GM19463 (cell line): ENCODE measurements around the gene NECTIN1.

Source experiments
- ATAC-seq: cut with Tn5 transposase; IDR thresholded peaks from one replicate; pipeline ENCODE4 v1.9.1; 2021; ENCODE audit warnings: mild to moderate bottlenecking, moderate library complexity; ENCODE audit not compliant: unreplicated experiment

The NECTIN1 gene

GRCh38 chr11:119647254-119647653, 81.7 kb downstream of the NECTIN1 start:
- ATAC-seq, result no peak

DNA sequence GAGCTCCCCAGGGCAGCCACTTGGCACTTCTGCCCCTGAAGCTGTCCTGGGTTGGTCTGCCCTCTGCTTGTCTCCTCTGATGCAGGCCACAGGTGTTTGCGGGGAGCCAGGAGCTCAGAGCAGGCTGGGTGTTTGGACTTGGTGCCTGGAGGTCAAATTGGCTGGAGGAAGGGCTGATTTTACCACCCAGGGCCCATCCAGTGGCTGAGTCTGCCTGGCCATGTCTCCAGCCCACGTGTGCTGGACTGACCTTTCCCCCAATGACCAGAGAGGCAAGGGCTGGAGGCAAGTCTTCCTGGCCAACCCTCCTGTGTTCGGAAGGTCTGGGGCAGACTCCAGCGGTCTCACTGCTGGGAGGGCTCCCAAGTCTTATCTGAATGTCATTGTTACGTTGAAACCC, 84.0 kb downstream of the NECTIN1 start:
- no peak for ATAC-seq

- ATAC-seq, result no peak
Observed at GRCh38 chr11:119644502-119644901, 84.5 kb downstream of the NECTIN1 start.

DNA sequence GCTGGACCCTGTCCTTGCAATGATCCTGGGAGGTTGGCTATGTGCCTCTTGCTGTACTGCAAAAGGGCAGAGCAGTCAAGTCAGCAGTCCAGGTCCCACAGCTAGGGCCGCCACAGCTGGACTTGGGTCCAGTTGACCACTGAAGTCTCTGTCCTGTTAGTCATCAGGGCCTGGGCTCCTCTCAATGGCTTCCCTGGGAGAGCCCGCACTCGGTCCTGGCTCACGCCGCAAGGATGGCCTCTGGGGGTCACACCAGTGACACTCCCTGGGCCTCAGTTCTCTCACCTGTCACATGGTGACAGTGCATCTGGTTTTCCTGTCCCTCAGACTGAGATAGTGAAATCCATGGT, 85.1 kb downstream of the NECTIN1 start:
- ATAC-seq, result no peak

DNA sequence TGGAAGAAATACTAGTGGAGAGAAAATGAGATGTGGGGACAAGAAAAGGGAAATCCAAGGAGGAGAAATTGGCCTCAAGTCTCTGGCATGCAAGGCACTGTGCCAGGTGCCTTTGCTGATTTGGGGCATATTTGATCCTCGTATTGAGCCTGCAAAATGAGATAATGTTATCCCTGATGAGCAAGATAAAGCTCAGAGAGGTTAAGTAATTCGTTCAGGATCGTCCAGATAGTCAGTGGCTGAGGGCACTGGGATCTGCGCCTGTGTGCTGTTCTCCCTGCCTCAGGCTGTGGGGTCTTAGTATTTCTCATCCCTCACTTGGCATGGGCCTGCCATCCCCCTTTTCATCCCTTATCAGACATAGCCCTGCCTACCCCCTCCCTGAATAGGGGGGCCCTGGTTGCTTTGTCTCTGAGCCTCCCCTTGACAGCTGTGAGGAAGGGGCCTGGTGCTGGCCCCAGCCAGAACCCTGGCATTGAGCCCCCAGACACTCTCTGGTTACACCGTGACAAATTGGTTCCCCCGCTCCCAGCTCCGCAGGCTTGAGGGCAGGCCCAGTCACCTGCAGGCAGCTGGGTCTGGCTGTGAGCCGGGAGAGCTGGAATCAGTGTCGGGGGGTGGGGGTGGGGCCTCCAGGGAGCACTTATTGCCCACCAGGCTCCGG, 85.7 kb downstream of the NECTIN1 start:
- no peak for ATAC-seq

- ATAC-seq, result no peak
Observed at GRCh38 chr11:119641983-119642745, 86.8 kb downstream of the NECTIN1 start.

GRCh38 chr11:119640541-119640940, 88.5 kb downstream of the NECTIN1 start:
- no peak for ATAC-seq

DNA sequence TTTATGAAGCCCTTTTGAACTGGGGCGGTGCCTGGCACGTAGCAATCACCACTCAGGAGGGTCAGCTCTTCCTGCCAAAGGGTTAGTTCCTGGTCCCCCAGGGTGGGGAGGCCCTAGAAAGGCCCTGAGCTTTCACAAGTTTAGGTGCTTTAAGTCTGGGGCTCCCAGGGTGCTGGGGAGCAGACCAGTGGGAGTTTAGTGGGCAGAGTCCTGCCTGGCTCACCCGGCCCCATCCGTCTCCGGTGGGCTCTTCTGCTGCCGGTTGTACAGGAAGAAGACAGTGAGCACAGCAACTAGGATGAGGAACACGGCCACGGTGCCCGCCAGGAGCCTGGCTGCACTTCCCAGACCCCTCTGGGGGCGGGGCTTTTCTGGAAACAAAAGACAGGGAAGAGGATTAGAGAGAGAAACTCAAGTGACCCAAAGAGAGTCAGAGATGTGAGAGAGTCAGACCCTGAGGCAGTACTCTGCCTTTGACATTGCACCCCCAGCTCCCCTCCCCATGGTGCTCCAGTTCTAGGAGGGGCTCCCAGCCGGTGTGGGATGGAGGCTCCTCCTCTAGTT, 89.3 kb downstream of the NECTIN1 start:
- ATAC-seq, result no peak

- no peak for ATAC-seq
Observed at GRCh38 chr11:119638851-119639250, 90.1 kb downstream of the NECTIN1 start.

DNA sequence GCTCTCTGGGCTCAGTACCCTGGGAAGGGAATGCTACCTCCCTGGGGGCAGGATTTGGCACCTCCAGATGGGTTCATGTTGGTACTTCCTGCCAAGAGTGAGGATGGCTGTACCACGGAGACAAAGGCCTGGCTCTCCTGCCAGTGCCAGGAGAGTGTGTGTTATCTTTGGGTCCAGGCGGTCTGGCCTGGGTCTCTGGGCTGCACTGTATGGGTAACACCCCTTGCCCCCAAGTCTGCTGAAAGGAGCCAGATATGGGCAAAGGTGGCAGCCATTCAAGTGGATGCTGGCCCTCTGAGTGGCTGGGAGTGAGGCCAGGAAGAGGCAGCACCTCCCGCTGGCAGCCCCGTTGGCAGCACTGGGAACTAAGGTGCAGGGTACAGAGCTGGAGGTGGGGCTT, 91.5 kb downstream of the NECTIN1 start:
- no peak for ATAC-seq

GRCh38 chr11:119635776-119636175, 93.2 kb downstream of the NECTIN1 start:
- no peak for ATAC-seq

DNA sequence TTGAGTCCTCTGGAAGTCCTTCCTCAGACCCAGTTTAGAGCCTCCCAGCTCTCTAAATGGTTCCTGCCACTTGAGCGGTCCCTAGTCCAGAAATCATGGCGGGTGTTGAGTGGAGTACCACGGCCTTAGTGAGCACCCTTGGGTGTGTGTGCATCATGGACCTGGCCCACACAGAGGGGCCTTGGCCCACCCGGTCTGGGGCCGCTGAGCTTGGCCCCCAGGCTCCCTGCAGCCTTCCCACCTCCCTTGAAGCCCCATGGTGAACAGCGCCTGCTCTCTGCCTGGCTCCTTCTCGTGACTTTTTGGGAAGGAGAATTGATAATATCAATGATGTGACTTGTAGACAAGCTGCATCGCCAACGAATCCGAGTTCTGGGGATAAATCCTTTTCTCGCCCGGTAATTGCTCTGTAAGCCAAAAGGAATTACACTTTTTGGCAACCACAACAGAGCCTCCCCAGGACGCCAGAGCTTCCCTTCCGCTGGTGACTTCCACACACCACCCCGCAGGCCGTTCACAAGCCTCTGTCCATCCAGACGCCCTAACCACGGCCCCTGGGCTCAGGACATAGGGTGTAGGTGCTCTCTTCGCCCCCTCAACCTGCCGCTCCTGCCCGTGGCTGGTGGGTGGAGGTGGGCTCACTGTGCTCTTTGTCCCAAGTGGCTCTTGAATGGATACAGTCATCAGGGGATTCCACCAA, 93.8 kb downstream of the NECTIN1 start:
- ATAC-seq, result no peak

- ATAC-seq, result no peak
Observed at GRCh38 chr11:119634301-119634700, 94.7 kb downstream of the NECTIN1 start.

DNA sequence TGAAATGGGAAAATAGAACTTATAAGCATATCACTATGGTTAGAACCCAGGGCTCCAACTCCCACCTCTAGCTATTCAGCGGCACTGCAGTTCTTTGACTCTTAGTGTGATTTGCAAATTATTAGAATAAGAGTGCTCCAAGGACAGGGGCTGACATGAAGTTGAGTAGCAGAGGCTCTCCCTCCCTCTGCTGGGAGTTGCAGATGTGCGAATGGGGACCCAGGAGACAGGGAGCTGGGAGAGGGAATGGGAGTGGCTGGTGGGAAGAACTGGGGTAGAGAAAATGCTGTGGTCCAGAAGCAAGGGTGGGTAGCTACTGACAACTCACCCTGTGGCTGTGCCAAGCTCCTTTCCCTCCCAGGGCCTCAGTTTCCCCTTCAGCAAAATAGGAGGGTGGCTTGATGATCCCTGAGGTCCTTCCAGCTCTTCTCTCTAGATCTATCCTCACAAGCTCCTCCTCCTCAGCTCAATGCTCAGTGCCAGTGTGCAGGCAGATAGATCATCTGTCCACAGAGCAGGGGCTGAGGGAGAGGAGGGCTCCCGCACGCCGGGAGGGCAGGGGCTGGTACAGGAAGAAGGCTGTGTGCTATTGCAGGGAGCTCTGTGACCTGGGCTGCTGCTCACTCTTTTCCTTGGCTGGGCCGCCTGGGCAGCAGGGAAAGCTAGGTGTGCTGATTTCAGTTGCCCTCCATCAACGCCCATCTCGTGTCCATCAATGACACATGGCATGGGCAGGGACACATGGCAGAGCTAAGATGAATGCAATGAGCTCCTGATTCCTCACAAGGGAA, 99.0 kb downstream of the NECTIN1 start:
- no peak for ATAC-seq

DNA sequence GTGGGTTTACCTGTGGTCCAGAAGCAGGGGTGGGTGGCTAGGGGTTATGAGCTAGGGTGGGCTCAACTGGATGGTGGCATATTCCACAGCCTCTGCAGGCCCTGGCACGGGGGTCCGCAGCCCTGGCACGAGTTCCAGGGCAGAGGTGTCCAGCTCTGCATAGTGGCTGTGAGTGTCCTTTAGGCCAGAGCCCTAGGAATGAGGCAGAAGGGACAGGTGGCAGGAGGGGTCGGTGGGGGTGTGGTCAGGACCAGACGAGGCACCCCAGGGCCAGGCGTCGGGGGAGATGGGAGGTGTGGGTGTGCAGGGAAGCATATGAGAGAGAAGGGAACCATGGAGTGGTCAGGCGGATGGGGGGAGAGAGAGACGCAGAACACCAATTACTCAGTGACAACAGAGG, 99.9 kb downstream of the NECTIN1 start:
- ATAC-seq, result no peak

- no peak for ATAC-seq
Observed at GRCh38 chr11:119627286-119627685, 101.7 kb downstream of the NECTIN1 start.

- ATAC-seq, result no peak
Observed at GRCh38 chr11:119626871-119627270, 102.1 kb downstream of the NECTIN1 start.

- no peak for ATAC-seq
Observed at GRCh38 chr11:119626197-119626841, 102.7 kb downstream of the NECTIN1 start.

DNA sequence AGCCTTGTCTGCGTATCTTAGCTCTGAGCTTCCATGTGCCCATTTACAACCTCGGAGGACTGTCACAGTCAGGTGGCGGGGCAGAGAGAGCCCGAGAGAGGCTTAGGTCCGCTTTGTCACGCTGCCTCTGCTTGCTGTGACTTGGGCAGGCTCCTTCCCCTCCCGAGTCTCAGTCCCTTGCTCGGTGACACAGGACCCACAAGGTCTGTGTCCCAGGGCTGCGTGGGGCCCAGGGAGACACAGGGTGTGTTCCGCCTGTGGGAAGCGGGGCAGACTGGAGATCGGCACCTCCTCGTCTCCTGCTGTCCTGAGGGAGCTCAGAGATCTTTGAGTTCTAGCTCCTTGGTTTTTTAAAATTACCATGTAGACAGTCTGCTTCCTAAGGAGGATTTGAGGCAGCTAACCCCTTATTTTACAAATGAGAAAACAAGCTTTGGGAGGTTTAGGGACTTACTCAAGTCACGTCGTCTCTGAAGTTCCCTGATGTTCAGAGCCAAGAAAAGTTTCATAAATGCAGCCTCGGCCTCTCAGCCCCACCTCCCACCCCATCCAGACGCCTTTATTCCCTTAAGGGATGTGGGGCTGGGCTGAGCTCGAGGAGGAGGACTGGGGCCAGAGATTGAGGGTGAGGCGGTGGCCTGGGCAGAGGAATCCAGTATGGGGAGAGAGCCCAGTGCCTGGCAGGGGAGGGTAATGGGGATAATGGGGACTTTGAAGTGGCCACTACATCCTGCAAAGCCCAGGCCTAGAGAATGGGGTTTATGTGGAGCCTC, 103.6 kb downstream of the NECTIN1 start:
- ATAC-seq, result no peak

DNA sequence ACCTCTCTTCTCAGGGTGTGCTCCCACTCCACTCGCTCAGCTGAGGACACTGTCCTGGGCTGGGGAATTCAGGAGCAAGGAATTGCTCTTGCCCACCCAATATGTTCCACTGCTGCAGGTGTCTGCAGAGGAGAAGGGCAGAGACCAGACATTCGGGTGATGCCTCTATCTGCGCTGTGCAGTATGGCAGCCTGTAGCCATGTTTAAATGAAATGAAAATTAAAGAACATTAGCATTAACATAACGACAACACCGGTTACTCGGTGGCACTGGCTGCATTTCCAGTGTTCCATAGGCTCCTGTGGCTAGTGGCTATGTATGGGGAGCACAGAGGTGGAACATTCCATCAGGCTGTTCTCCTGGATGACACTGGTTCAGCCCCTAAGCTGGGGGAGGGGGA, 104.4 kb downstream of the NECTIN1 start:
- no peak for ATAC-seq
